HAP-1 (cell line): ENCODE data around the gene CISTR.

Source experiments
- DNase-seq, 2 experiments: peaks; one replicate each; pipeline ENCODE4 v3.0.0-alpha.2; 2016 to 2020; ENCODE audit warnings: low spot score in 2 of 2
- H3K27me3 ChIP-seq: fragments of 250-450 bp; sonication (Bioruptor Pico); 2 replicates; pipeline ENCODE4 v1.5.1; 2020; ENCODE audit warnings: low read depth, mild to moderate bottlenecking, moderate library complexity
- H3K36me3 ChIP-seq: fragments of 250-450 bp; sonication (Bioruptor Pico); replicated peaks from 2 replicates; pipeline ENCODE4 v1.5.1; 2020; ENCODE audit warnings: mild to moderate bottlenecking
- H3K4me1 ChIP-seq: fragments of 250-450 bp; sonication (Bioruptor Pico); 2 replicates; pipeline ENCODE4 v1.5.1; 2020; ENCODE audit warnings: mild to moderate bottlenecking
- H3K4me3 ChIP-seq: fragments of 250-450 bp; sonication (Bioruptor Pico); 2 replicates; pipeline ENCODE4 v1.5.1; 2020; ENCODE audit warnings: mild to moderate bottlenecking, moderate library complexity
- H3K9me3 ChIP-seq: fragments of 250-450 bp; sonication (Bioruptor Pico); 2 replicates; pipeline ENCODE4 v1.5.1; 2020; ENCODE audit warnings: mild to moderate bottlenecking, moderate library complexity
- in situ Hi-C: fragments of 300-500 bp; cut with MboI; formaldehyde crosslinking; loops from 3 replicates; pipeline ENCODE4 v1.14.3; 2020; ENCODE audit warnings: low sequenced_read_pairs, inconsistent platforms, mixed read lengths

Gene CISTR

GRCh38 chr12:53713516-53713915 lies 38.3 kb downstream of the CISTR start:
- DNase-seq: no peak
- in situ Hi-C loops: no loop called here
- H3K4me3 ChIP-seq: no peak overlapping the region
- no peaks in the 10 kb centered on the region for H3K4me1 ChIP-seq
- H3K36me3 ChIP-seq: no peaks in the 10 kb centered on the region
- H3K27me3 ChIP-seq: peaks cover 17% of the 10 kb centered on the region
- no peaks in the 10 kb centered on the region for H3K9me3 ChIP-seq

- Histone ChIP-seq H3K4me3 (no peak overlapping the region), H3K9me3 (no peaks in the 10 kb centered on the region), H3K36me3 (no peaks in the 10 kb centered on the region), H3K4me1 (no peaks in the 10 kb centered on the region), H3K27me3 (peaks cover 25% of the 10 kb centered on the region)
- DNase-seq: no peak
- in situ Hi-C loops: no loop called here
Observed at GRCh38 chr12:53712059-53712643, 39.6 kb downstream of the CISTR start.

GRCh38 chr12:53710091-53710490 lies 41.7 kb downstream of the CISTR start:
- Histone ChIP-seq H3K9me3 (no peaks in the 10 kb centered on the region), H3K27me3 (peaks cover 40% of the 10 kb centered on the region), H3K4me1 (no peaks in the 10 kb centered on the region), H3K36me3 (no peaks in the 10 kb centered on the region), H3K4me3 (no peak overlapping the region)
- DNase-seq: no peak
- in situ Hi-C loops: no loop called here

GRCh38 chr12:53709671-53710070 lies 42.1 kb downstream of the CISTR start:
- no peak for DNase-seq
- Histone ChIP-seq H3K4me1 (no peaks in the 10 kb centered on the region), H3K4me3 (no peak overlapping the region), H3K36me3 (no peaks in the 10 kb centered on the region), H3K9me3 (no peaks in the 10 kb centered on the region), H3K27me3 (peaks cover 43% of the 10 kb centered on the region)
- in situ Hi-C loops: no loop called here

- no peaks in the 10 kb centered on the region for H3K9me3 ChIP-seq
- peaks cover 66% of the 10 kb centered on the region for H3K27me3 ChIP-seq
- H3K4me3 ChIP-seq: no peak overlapping the region
- H3K4me1 ChIP-seq: no peaks in the 10 kb centered on the region; the same call in 1 of the 2 replicates
- in situ Hi-C loops: no loop called here
- no peak for DNase-seq
- no peaks in the 10 kb centered on the region for H3K36me3 ChIP-seq
Observed at GRCh38 chr12:53706080-53706479, 45.7 kb downstream of the CISTR start.

- H3K4me1 ChIP-seq: no peaks in the 10 kb centered on the region; the same call in 1 of the 2 replicates
- H3K9me3 ChIP-seq: no peaks in the 10 kb centered on the region
- H3K27me3 ChIP-seq: peaks cover 74% of the 10 kb centered on the region
- DNase-seq: no peak
- no peaks in the 10 kb centered on the region for H3K36me3 ChIP-seq
- in situ Hi-C loops: loop anchor here (5.0 kb wide), 1 partner anchor 39 kb away; no protein-coding TSS in a partner anchor
- H3K4me3 ChIP-seq: no peak overlapping the region
Observed at GRCh38 chr12:53703756-53704155, 48.0 kb downstream of the CISTR start.

- in situ Hi-C loops: loop anchor here (5.0 kb wide), 1 partner anchor 41 kb away; no protein-coding TSS in a partner anchor
- Histone ChIP-seq H3K4me1 (peaks cover 2% of the 10 kb centered on the region), H3K4me3 (no peak overlapping the region), H3K36me3 (no peaks in the 10 kb centered on the region), H3K9me3 (no peaks in the 10 kb centered on the region), H3K27me3 (peaks cover 73% of the 10 kb centered on the region)
- peak; percentile 66 to 90 for DNase-seq
Observed at GRCh38 chr12:53701518-53702264, 50.1 kb downstream of the CISTR start.

- in situ Hi-C loops: loop anchor here (5.0 kb wide), 1 partner anchor 42 kb away; no protein-coding TSS in a partner anchor
- Histone ChIP-seq H3K27me3 (peaks cover 64% of the 10 kb centered on the region), H3K9me3 (no peaks in the 10 kb centered on the region), H3K36me3 (no peaks in the 10 kb centered on the region), H3K4me3 (no peak overlapping the region), H3K4me1 (peaks cover 10% of the 10 kb centered on the region)
- no peak for DNase-seq
Observed at GRCh38 chr12:53700567-53700966, 51.2 kb downstream of the CISTR start.

GRCh38 chr12:53699678-53700025 lies 52.1 kb downstream of the CISTR start:
- no peak for DNase-seq
- Histone ChIP-seq H3K4me1 (peaks cover 20% of the 10 kb centered on the region), H3K9me3 (no peaks in the 10 kb centered on the region), H3K4me3 (no peak overlapping the region), H3K36me3 (no peaks in the 10 kb centered on the region), H3K27me3 (peaks cover 58% of the 10 kb centered on the region)
- in situ Hi-C loops: loop anchor here (5.0 kb wide), 1 partner anchor 43 kb away; no protein-coding TSS in a partner anchor

- in situ Hi-C loops: no loop called here
- Histone ChIP-seq H3K9me3 (no peaks in the 10 kb centered on the region), H3K36me3 (no peaks in the 10 kb centered on the region), H3K27me3 (peaks cover 52% of the 10 kb centered on the region), H3K4me3 (no peak overlapping the region), H3K4me1 (peaks cover 20% of the 10 kb centered on the region)
- DNase-seq: no peak
Observed at GRCh38 chr12:53698948-53699677, 52.7 kb downstream of the CISTR start.

- Histone ChIP-seq H3K9me3 (no peaks in the 10 kb centered on the region), H3K36me3 (no peaks in the 10 kb centered on the region), H3K4me1 (peaks cover 20% of the 10 kb centered on the region), H3K27me3 (peaks cover 38% of the 10 kb centered on the region), H3K4me3 (no peak overlapping the region)
- no peak for DNase-seq
- in situ Hi-C loops: no loop called here
Observed at GRCh38 chr12:53696655-53697331, 55.0 kb downstream of the CISTR start.
